Stimulated activated naive CD8-positive, alpha-beta T cell treated with anti-CD3 and anti-CD28 coated beads, Interleukin-15, Interleukin-2, amounts not matched to agents 100 ng/mL and 50 ng/mL, for 24 hours (primary cell): ENCODE results near the gene PHOSPHO1.
A peak's percentile ranks its signal among the peaks of the same experiment; 100 is the strongest.

Experiments
- H3K27ac Mint-ChIP-seq: one replicate; pipeline ENCODE4 v1.8.0; 2021; ENCODE audit warnings: mild to moderate bottlenecking, mixed read lengths
- H3K27me3 Mint-ChIP-seq: one replicate; pipeline ENCODE4 v1.8.0; 2021; ENCODE audit warnings: mixed read lengths
- H3K36me3 Mint-ChIP-seq: one replicate; pipeline ENCODE4 v1.8.0; 2021; ENCODE audit warnings: low read depth, mixed read lengths
- H3K4me1 Mint-ChIP-seq: one replicate; pipeline ENCODE4 v1.8.0; 2021; ENCODE audit warnings: low read depth, mixed read lengths
- H3K4me3 Mint-ChIP-seq: one replicate; pipeline ENCODE4 v1.8.0; 2021; ENCODE audit warnings: mild to moderate bottlenecking, mixed read lengths
- H3K9me3 Mint-ChIP-seq: one replicate; pipeline ENCODE4 v1.8.0; 2021; ENCODE audit warnings: mixed read lengths

The PHOSPHO1 gene

GRCh38 chr17:49229805-49230600 lies 584 bp downstream of the PHOSPHO1 start:
- Mint-ChIP-seq H3K27ac (no peak overlapping the region), H3K27me3 (peaks cover 35% of the 10 kb centered on the region), H3K4me3 (peak overlapping the region; percentile 75), H3K4me1 (peaks cover 16% of the 10 kb centered on the region), H3K36me3 (no peaks in the 10 kb centered on the region), H3K9me3 (no peaks in the 10 kb centered on the region)

GRCh38 chr17:49229076-49229804 lies 1.3 kb downstream of the PHOSPHO1 start:
- Mint-ChIP-seq H3K4me1 (peaks cover 21% of the 10 kb centered on the region), H3K36me3 (no peaks in the 10 kb centered on the region), H3K27ac (no peak overlapping the region), H3K9me3 (no peaks in the 10 kb centered on the region), H3K4me3 (peak overlapping the region; percentile 75), H3K27me3 (peaks cover 38% of the 10 kb centered on the region)

- Mint-ChIP-seq H3K9me3 (no peaks in the 10 kb centered on the region), H3K4me1 (peaks cover 32% of the 10 kb centered on the region), H3K36me3 (peaks cover 9% of the 10 kb centered on the region), H3K27ac (no peak overlapping the region), H3K4me3 (no peak overlapping the region), H3K27me3 (peaks cover 38% of the 10 kb centered on the region)
Observed at GRCh38 chr17:49227436-49228261, 2.9 kb downstream of the PHOSPHO1 start.

GRCh38 chr17:49226771-49227435 lies 3.7 kb downstream of the PHOSPHO1 start:
- peaks cover 38% of the 10 kb centered on the region for H3K27me3 Mint-ChIP-seq
- no peak overlapping the region for H3K27ac Mint-ChIP-seq
- no peak overlapping the region for H3K4me3 Mint-ChIP-seq
- H3K4me1 Mint-ChIP-seq, result peaks cover 33% of the 10 kb centered on the region
- no peaks in the 10 kb centered on the region for H3K9me3 Mint-ChIP-seq
- peaks cover 15% of the 10 kb centered on the region for H3K36me3 Mint-ChIP-seq

- H3K27me3 Mint-ChIP-seq, result peaks cover 32% of the 10 kb centered on the region
- peaks cover 18% of the 10 kb centered on the region for H3K36me3 Mint-ChIP-seq
- H3K27ac Mint-ChIP-seq, result no peak overlapping the region
- no peaks in the 10 kb centered on the region for H3K9me3 Mint-ChIP-seq
- H3K4me3 Mint-ChIP-seq, result peak overlapping the region; percentile 13
- H3K4me1 Mint-ChIP-seq, result peaks cover 27% of the 10 kb centered on the region
Observed at GRCh38 chr17:49225554-49226236, 4.9 kb downstream of the PHOSPHO1 start.

GRCh38 chr17:49224997-49225337 lies 5.6 kb downstream of the PHOSPHO1 start:
- Mint-ChIP-seq H3K4me3 (peak overlapping the region; percentile 35), H3K4me1 (peaks cover 32% of the 10 kb centered on the region), H3K27ac (no peak overlapping the region), H3K9me3 (no peaks in the 10 kb centered on the region), H3K36me3 (peaks cover 23% of the 10 kb centered on the region), H3K27me3 (peaks cover 32% of the 10 kb centered on the region)

GRCh38 chr17:49224198-49224996 lies 6.2 kb downstream of the PHOSPHO1 start:
- Mint-ChIP-seq H3K27ac (no peak overlapping the region), H3K36me3 (peaks cover 23% of the 10 kb centered on the region), H3K4me3 (peak overlapping the region; percentile 35), H3K9me3 (no peaks in the 10 kb centered on the region), H3K27me3 (peaks cover 28% of the 10 kb centered on the region), H3K4me1 (peaks cover 32% of the 10 kb centered on the region)

- H3K36me3 Mint-ChIP-seq, result peaks cover 28% of the 10 kb centered on the region
- H3K4me1 Mint-ChIP-seq, result peaks cover 34% of the 10 kb centered on the region
- peak overlapping the region; percentile 68 for H3K27ac Mint-ChIP-seq
- H3K9me3 Mint-ChIP-seq, result no peaks in the 10 kb centered on the region
- H3K4me3 Mint-ChIP-seq, result peak overlapping the region; percentile 72
- H3K27me3 Mint-ChIP-seq, result peaks cover 22% of the 10 kb centered on the region
Observed at GRCh38 chr17:49223517-49224197, 6.9 kb downstream of the PHOSPHO1 start.

- Mint-ChIP-seq H3K9me3 (no peaks in the 10 kb centered on the region), H3K4me3 (peak overlapping the region; percentile 72), H3K4me1 (peaks cover 39% of the 10 kb centered on the region), H3K27ac (peak overlapping the region; percentile 68), H3K36me3 (peaks cover 31% of the 10 kb centered on the region), H3K27me3 (peaks cover 20% of the 10 kb centered on the region)
Observed at GRCh38 chr17:49223168-49223516, 7.4 kb downstream of the PHOSPHO1 start.

GRCh38 chr17:49219987-49220386 lies 10.6 kb downstream of the PHOSPHO1 start:
- Mint-ChIP-seq H3K27ac (peak overlapping the region; percentile 93), H3K9me3 (no peaks in the 10 kb centered on the region), H3K36me3 (peaks cover 53% of the 10 kb centered on the region), H3K4me3 (no peak overlapping the region), H3K27me3 (peaks cover 10% of the 10 kb centered on the region), H3K4me1 (peaks cover 68% of the 10 kb centered on the region)

- H3K36me3 Mint-ChIP-seq, result peaks cover 59% of the 10 kb centered on the region
- peaks cover 70% of the 10 kb centered on the region for H3K4me1 Mint-ChIP-seq
- H3K4me3 Mint-ChIP-seq, result peak overlapping the region; percentile 78
- H3K27ac Mint-ChIP-seq, result peak overlapping the region; percentile 93
- peaks cover 7% of the 10 kb centered on the region for H3K27me3 Mint-ChIP-seq
- H3K9me3 Mint-ChIP-seq, result no peaks in the 10 kb centered on the region
Observed at GRCh38 chr17:49218941-49219913, 11.4 kb downstream of the PHOSPHO1 start.

- Mint-ChIP-seq H3K9me3 (no peaks in the 10 kb centered on the region), H3K27me3 (no peaks in the 10 kb centered on the region), H3K27ac (peak overlapping the region; percentile 98), H3K4me1 (peaks cover 75% of the 10 kb centered on the region), H3K4me3 (peak overlapping the region; percentile 78), H3K36me3 (peaks cover 62% of the 10 kb centered on the region)
Observed at GRCh38 chr17:49217651-49218413, 12.8 kb downstream of the PHOSPHO1 start.
